ENCODE measurements around the gene NECTIN2.

NECTIN2 gene

GRCh38 chr19:44803442-44804428, 42.4 kb upstream of the NECTIN2 start:
- H3K23ac ChIP-seq (ENCODE audit: low read length in 2 of 2): no peak overlapping the region
- no peak overlapping the region for H2BK5ac ChIP-seq (ENCODE audit: low read depth, low read length, poor library complexity, severe bottlenecking)
- no peak overlapping the region for H3K9ac ChIP-seq (ENCODE audit: low read length)
- DNase-seq: no peak
- no peak overlapping the region for H4K8ac ChIP-seq (ENCODE audit: low read length)
- H4K91ac ChIP-seq (ENCODE audit: low read length): no peak overlapping the region
- 95% methylated on average over 12 of the region's 13 CpGs for WGBS
- H2AFZ ChIP-seq (ENCODE audit: low read depth, low read length): no peak overlapping the region
- peaks cover 19% of the 10 kb centered on the region for H3K4me1 ChIP-seq (ENCODE audit: control insufficient read depth, insufficient read depth, low read depth, low read length)
- H3K4me2 ChIP-seq (ENCODE audit: low read length, poor library complexity, severe bottlenecking): no peak overlapping the region
- no peaks in the 10 kb centered on the region for H3K36me3 ChIP-seq (ENCODE audit: control insufficient read depth in 1 of 2, insufficient read depth in 2 of 2, low read depth in 1 of 2, low read length in 2 of 2)
- H2BK120ac ChIP-seq (ENCODE audit: low read depth, low read length): no peak overlapping the region
- no peaks in the 10 kb centered on the region for H3K79me1 ChIP-seq (replicated peaks; ENCODE audit: low read length, poor library complexity, severe bottlenecking)
- H3K4me3 ChIP-seq (ENCODE audit: insufficient read depth in 1 of 2, low read depth in 1 of 2, low read length in 2 of 2): no peak overlapping the region
- H3K14ac ChIP-seq (ENCODE audit: low read length in 2 of 2): no peak overlapping the region
- no peak overlapping the region for H2BK12ac ChIP-seq (ENCODE audit: low read length in 2 of 2)
- peaks cover 3 to 4% of the 10 kb centered on the region in 2 experiments for H3K27me3 ChIP-seq (ENCODE audit: control insufficient read depth in 1 of 2, insufficient read depth in 1 of 2, low read length in 2 of 2)
- H3K9me3 ChIP-seq (ENCODE audit: control insufficient read depth, low read length): peaks cover 3% of the 10 kb centered on the region
- no peak overlapping the region for H2AK5ac ChIP-seq (ENCODE audit: low read length, severe bottlenecking)
- H2BK15ac ChIP-seq (ENCODE audit: low read depth, poor library complexity, severe bottlenecking): no peak overlapping the region
- no peak overlapping the region for H3K18ac ChIP-seq (ENCODE audit: low read depth in 1 of 2, low read length in 2 of 2)
- no peak overlapping the region for H3K27ac ChIP-seq (ENCODE audit: low read length, poor library complexity, severe bottlenecking)
- no peak overlapping the region for H3K4ac ChIP-seq (ENCODE audit: low read depth in 1 of 2, low read length in 2 of 2)

GRCh38 chr19:44806291-44806690, 39.8 kb upstream of the NECTIN2 start:
- Histone ChIP-seq H2AK5ac (ENCODE audit: low read length, severe bottlenecking) (no peak overlapping the region), H3K23ac (ENCODE audit: low read length in 2 of 2) (no peak overlapping the region), H2BK15ac (ENCODE audit: low read depth, poor library complexity, severe bottlenecking) (no peak overlapping the region), H3K4me1 (ENCODE audit: control insufficient read depth, insufficient read depth, low read depth, low read length) (peaks cover 32% of the 10 kb centered on the region), H2AFZ (ENCODE audit: low read depth, low read length) (no peak overlapping the region), H3K9ac (ENCODE audit: low read length) (no peak overlapping the region), H3K27ac (ENCODE audit: low read length, poor library complexity, severe bottlenecking) (no peak overlapping the region), H2BK5ac (ENCODE audit: low read depth, low read length, poor library complexity, severe bottlenecking) (no peak overlapping the region), H2BK120ac (ENCODE audit: low read depth, low read length) (no peak overlapping the region), H3K18ac (ENCODE audit: low read depth in 1 of 2, low read length in 2 of 2) (no peak overlapping the region), H3K14ac (ENCODE audit: low read length in 2 of 2) (no peak overlapping the region), H4K8ac (ENCODE audit: low read length) (no peak overlapping the region), H3K36me3 (ENCODE audit: control insufficient read depth in 1 of 2, insufficient read depth in 2 of 2, low read depth in 1 of 2, low read length in 2 of 2) (no peaks in the 10 kb centered on the region), H3K4me2 (ENCODE audit: low read length, poor library complexity, severe bottlenecking) (no peak overlapping the region), H3K79me1 (replicated peaks; ENCODE audit: low read length, poor library complexity, severe bottlenecking) (no peaks in the 10 kb centered on the region), H2BK12ac (ENCODE audit: low read length in 2 of 2) (no peak overlapping the region), H3K4me3 (ENCODE audit: insufficient read depth in 1 of 2, low read depth in 1 of 2, low read length in 2 of 2) (no peak overlapping the region), H3K27me3 (ENCODE audit: control insufficient read depth in 1 of 2, insufficient read depth in 1 of 2, low read length in 2 of 2) (peaks cover 3 to 11% of the 10 kb centered on the region in 2 experiments), H3K9me3 (ENCODE audit: control insufficient read depth, low read length) (peaks cover 3% of the 10 kb centered on the region), H3K4ac (ENCODE audit: low read depth in 1 of 2, low read length in 2 of 2) (no peak overlapping the region), H4K91ac (ENCODE audit: low read length) (no peak overlapping the region)
- WGBS: 78% methylated on average over 7 of the region's 7 CpGs
- DNase-seq: no peak

GRCh38 chr19:44807162-44807561, 38.9 kb upstream of the NECTIN2 start:
- H3K4me1 ChIP-seq (ENCODE audit: control insufficient read depth, insufficient read depth, low read depth, low read length): peaks cover 32% of the 10 kb centered on the region

GRCh38 chr19:44807652-44808462, 38.2 kb upstream of the NECTIN2 start:
- peak overlapping the region in 1 of 2 experiments; percentile 7 for H2BK12ac ChIP-seq (ENCODE audit: low read length in 2 of 2)
- H3K4me1 ChIP-seq (ENCODE audit: control insufficient read depth, insufficient read depth, low read depth, low read length): peaks cover 32% of the 10 kb centered on the region
- peak overlapping the region; percentile 34 for H2BK15ac ChIP-seq (ENCODE audit: low read depth, poor library complexity, severe bottlenecking)
- DNase-seq: peak; percentile 65
- H4K8ac ChIP-seq (ENCODE audit: low read length): peak overlapping the region; percentile 40
- H3K4me2 ChIP-seq (ENCODE audit: low read length, poor library complexity, severe bottlenecking): no peak overlapping the region
- no peak overlapping the region for H3K4me3 ChIP-seq (ENCODE audit: insufficient read depth in 1 of 2, low read depth in 1 of 2, low read length in 2 of 2)
- H3K27ac ChIP-seq (ENCODE audit: low read length, poor library complexity, severe bottlenecking): peak overlapping the region; percentile 77
- H2AFZ ChIP-seq (ENCODE audit: low read depth, low read length): no peak overlapping the region
- peaks cover 3% of the 10 kb centered on the region for H3K9me3 ChIP-seq (ENCODE audit: control insufficient read depth, low read length)
- H2BK120ac ChIP-seq (ENCODE audit: low read depth, low read length): no peak overlapping the region
- H3K9ac ChIP-seq (ENCODE audit: low read length): no peak overlapping the region
- H2BK5ac ChIP-seq (ENCODE audit: low read depth, low read length, poor library complexity, severe bottlenecking): no peak overlapping the region
- H3K23ac ChIP-seq (ENCODE audit: low read length in 2 of 2): no peak overlapping the region
- H3K36me3 ChIP-seq (ENCODE audit: control insufficient read depth in 1 of 2, insufficient read depth in 2 of 2, low read depth in 1 of 2, low read length in 2 of 2): peaks cover 0 to 5% of the 10 kb centered on the region in 2 experiments
- peak overlapping the region; percentile 18 for H2AK5ac ChIP-seq (ENCODE audit: low read length, severe bottlenecking)
- 29% methylated on average over 8 of the region's 14 CpGs for WGBS
- H3K18ac ChIP-seq (ENCODE audit: low read depth in 1 of 2, low read length in 2 of 2): peak overlapping the region in 1 of 2 experiments; percentile 0
- no peaks in the 10 kb centered on the region for H3K79me1 ChIP-seq (replicated peaks; ENCODE audit: low read length, poor library complexity, severe bottlenecking)
- H4K91ac ChIP-seq (ENCODE audit: low read length): no peak overlapping the region
- H3K14ac ChIP-seq (ENCODE audit: low read length in 2 of 2): no peak overlapping the region
- peaks cover 3 to 13% of the 10 kb centered on the region in 2 experiments for H3K27me3 ChIP-seq (ENCODE audit: control insufficient read depth in 1 of 2, insufficient read depth in 1 of 2, low read length in 2 of 2)
- no peak overlapping the region for H3K4ac ChIP-seq (ENCODE audit: low read depth in 1 of 2, low read length in 2 of 2)

More at GRCh38 chr19:44807162-44807561, 38.9 kb upstream of the NECTIN2 start:
- no peak for DNase-seq
- H3K4me2 ChIP-seq (ENCODE audit: low read length, poor library complexity, severe bottlenecking): no peak overlapping the region
- peaks cover 0 to 2% of the 10 kb centered on the region in 2 experiments for H3K36me3 ChIP-seq (ENCODE audit: control insufficient read depth in 1 of 2, insufficient read depth in 2 of 2, low read depth in 1 of 2, low read length in 2 of 2)
- peak overlapping the region; percentile 7 for H4K8ac ChIP-seq (ENCODE audit: low read length)
- no peak overlapping the region for H3K23ac ChIP-seq (ENCODE audit: low read length in 2 of 2)
- no peak overlapping the region for H3K14ac ChIP-seq (ENCODE audit: low read length in 2 of 2)
- peaks cover 3 to 13% of the 10 kb centered on the region in 2 experiments for H3K27me3 ChIP-seq (ENCODE audit: control insufficient read depth in 1 of 2, insufficient read depth in 1 of 2, low read length in 2 of 2)
- H3K79me1 ChIP-seq (replicated peaks; ENCODE audit: low read length, poor library complexity, severe bottlenecking): no peaks in the 10 kb centered on the region
- H2BK120ac ChIP-seq (ENCODE audit: low read depth, low read length): no peak overlapping the region
- no peak overlapping the region for H3K27ac ChIP-seq (ENCODE audit: low read length, poor library complexity, severe bottlenecking)
- no peak overlapping the region for H4K91ac ChIP-seq (ENCODE audit: low read length)
- WGBS: 78% methylated on average over 4 of the region's 5 CpGs
- no peak overlapping the region for H3K4ac ChIP-seq (ENCODE audit: low read depth in 1 of 2, low read length in 2 of 2)
- H2BK5ac ChIP-seq (ENCODE audit: low read depth, low read length, poor library complexity, severe bottlenecking): peak overlapping the region; percentile 3
- H2AK5ac ChIP-seq (ENCODE audit: low read length, severe bottlenecking): no peak overlapping the region
- H2AFZ ChIP-seq (ENCODE audit: low read depth, low read length): no peak overlapping the region
- peak overlapping the region; percentile 55 for H2BK15ac ChIP-seq (ENCODE audit: low read depth, poor library complexity, severe bottlenecking)
- peaks cover 3% of the 10 kb centered on the region for H3K9me3 ChIP-seq (ENCODE audit: control insufficient read depth, low read length)
- H3K4me3 ChIP-seq (ENCODE audit: insufficient read depth in 1 of 2, low read depth in 1 of 2, low read length in 2 of 2): no peak overlapping the region
- H3K18ac ChIP-seq (ENCODE audit: low read depth in 1 of 2, low read length in 2 of 2): no peak overlapping the region
- no peak overlapping the region for H2BK12ac ChIP-seq (ENCODE audit: low read length in 2 of 2)
- H3K9ac ChIP-seq (ENCODE audit: low read length): no peak overlapping the region
